HCT116 (cell line): Measurements from ENCODE around the gene RASGRF2. TPM values are rescaled to one million over a fixed set of nuclear protein-coding genes. Genes with fewer than 3 reads are reported as not detected.

Source experiments
- ATAC-seq: fragments of 200-7000 bp; cut with Tn5 transposase; 2 replicates; pipeline ENCODE4 v1.9.1; 2020; ENCODE audit warnings: mild to moderate bottlenecking, moderate library complexity
- BruUV-seq: library from RNA; stranded (reverse); fragments of 400-500 nt; replicated peaks from 2 replicates; lab custom pipeline; 2021; lab: Mats Ljungman, UMichigan
- CTCF ChIA-PET: fragments of 300-600 bp; sonication (Branson Sonifier 250); formaldehyde crosslinking; loops from one replicate; lab custom pipeline; 2021; ENCODE audit warnings: antibody characterized with exemption; lab: Charles Lee
- POLR2A ChIA-PET: fragments of 300-600, 350-600 bp; sonication (Branson Sonifier 250); formaldehyde crosslinking; loops from one replicate; lab custom pipeline; 2021; ENCODE audit warnings: antibody characterized with exemption; lab: Charles Lee
- RAD21 ChIA-PET, 2 experiments: fragments of 300-600 bp; sonication (Branson Sonifier 250); formaldehyde crosslinking; loops; one replicate each; lab custom pipeline; 2023; ENCODE audit warnings: low total read pairs in 2 of 2; ENCODE audit not compliant: uncharacterized antibody in 2 of 2, unreplicated experiment in 2 of 2, low non-redundant PET in 1 of 2; lab: Charles Lee
- DNase-seq: peaks from one replicate; pipeline ENCODE4 v3.0.0-alpha.2; 2010; ENCODE audit warnings: low read depth, low spot score
- H2AFZ ChIP-seq: fragments of 200-600 bp; shearing (Covaris generic), sonication (generic); 2 replicates; pipeline ENCODE4 v1.6.1; 2017; ENCODE audit warnings: low read depth, mixed run types, mixed read lengths, antibody characterized with exemption, low read length; ENCODE audit not compliant: poor library complexity, severe bottlenecking
- H3K27ac ChIP-seq: 2 replicates; pipeline ENCODE4 v1.5.1; 2012; ENCODE audit warnings: low read depth, low read length
- H3K27me3 ChIP-seq: fragments of 200-600 bp; sonication (generic); 2 replicates; pipeline ENCODE4 v1.6.1; 2016; ENCODE audit warnings: mixed run types, low read length, mixed read lengths; ENCODE audit not compliant: insufficient read depth
- H3K36me3 ChIP-seq, 2 experiments: fragments of 200-500 bp in 1 of 2; fragments of 200-600 bp in 1 of 2; sonication (Bioruptor generic) in 1 of 2; sonication (generic) in 1 of 2; 2 replicates each; pipeline versions ENCODE4 v1.5.1 to v1.6.1; 2014 to 2016; ENCODE audit warnings: low read length in 2 of 2, inconsistent platforms in 1 of 2, mixed read lengths in 1 of 2, mixed run types in 1 of 2; ENCODE audit not compliant: insufficient read depth in 2 of 2, control insufficient read depth in 1 of 2
- H3K4me1 ChIP-seq, 2 experiments: fragments of 200-600 bp in 1 of 2; sonication (generic) in 1 of 2; 2 replicates each; pipeline versions ENCODE4 v1.5.1 to v1.6.1; 2012 to 2017; ENCODE audit warnings: low read length in 2 of 2, inconsistent platforms in 1 of 2, mild to moderate bottlenecking in 1 of 2, mixed read lengths in 1 of 2, mixed run types in 1 of 2, moderate library complexity in 1 of 2; ENCODE audit not compliant: insufficient read depth in 2 of 2, control insufficient read depth in 1 of 2
- H3K4me2 ChIP-seq: fragments of 200-600 bp; sonication (generic); 2 replicates; pipeline ENCODE4 v1.6.1; 2017; ENCODE audit warnings: mixed run types, low read length, mixed read lengths
- H3K4me3 ChIP-seq, 2 experiments: fragments of 200-600 bp in 1 of 2; sonication (generic) in 1 of 2; replicated peaks in 1 of 2; 2 replicates each; pipeline ENCODE4 v1.5.1; 2011 to 2016; ENCODE audit warnings: low read length in 2 of 2, control low read depth in 1 of 2, low read depth in 1 of 2, mild to moderate bottlenecking in 1 of 2, mixed read lengths in 1 of 2, mixed run types in 1 of 2
- H3K79me2 ChIP-seq: fragments of 200-600 bp; sonication (generic); 2 replicates; pipeline ENCODE4 v1.6.1; 2017; ENCODE audit warnings: mild to moderate bottlenecking, mixed run types, low read length, moderate library complexity, mixed read lengths; ENCODE audit not compliant: insufficient read depth
- H3K9ac ChIP-seq: fragments of 200-600 bp; sonication (generic); 2 replicates; pipeline ENCODE4 v1.6.1; 2016; ENCODE audit warnings: low read length, mixed read lengths
- H3K9me2 ChIP-seq: fragments of 200-600 bp; sonication (generic), shearing (Covaris generic); 2 replicates; pipeline ENCODE4 v1.6.1; 2017; ENCODE audit warnings: mixed run types, mild to moderate bottlenecking, moderate library complexity; ENCODE audit not compliant: insufficient read depth
- H3K9me3 ChIP-seq, 2 experiments: fragments of 200-500 bp in 1 of 2; fragments of 200-600 bp in 1 of 2; sonication (Bioruptor generic) in 1 of 2; sonication (generic) in 1 of 2; 2 replicates each; pipeline ENCODE4 v1.6.1; 2014 to 2017; ENCODE audit warnings: low read length in 2 of 2, mixed read lengths in 2 of 2, inconsistent platforms in 1 of 2, low read depth in 1 of 2, mild to moderate bottlenecking in 1 of 2, mixed run types in 1 of 2, moderate library complexity in 1 of 2; ENCODE audit not compliant: control insufficient read depth in 1 of 2, insufficient read depth in 1 of 2
- H4K20me1 ChIP-seq: fragments of 200-600 bp; sonication (generic), shearing (Covaris generic); 2 replicates; pipeline ENCODE4 v1.6.1; 2017; ENCODE audit warnings: mixed run types, mild to moderate bottlenecking, moderate library complexity; ENCODE audit not compliant: insufficient read depth
- CBX3 ChIP-seq: IDR thresholded peaks from 2 replicates; pipeline ENCODE4 v1.6.1; 2012; ENCODE audit warnings: low read depth
- CEBPB ChIP-seq: IDR thresholded peaks from 2 replicates; pipeline ENCODE4 v1.6.1; 2012; ENCODE audit warnings: low read depth
- CTCF ChIP-seq, 3 experiments: fragments of 200-600 bp in 1 of 3; sonication (generic) in 1 of 3; IDR thresholded peaks in 2 of 3; conservative IDR thresholded peaks in 1 of 3; 2 replicates each; pipeline ENCODE4 v1.5.1; 2012 to 2017; ENCODE audit warnings: low read depth in 2 of 3, low read length in 2 of 3, antibody characterized with exemption in 1 of 3, borderline replicate concordance in 1 of 3, control low read depth in 1 of 3, mild to moderate bottlenecking in 1 of 3, mixed read lengths in 1 of 3, mixed run types in 1 of 3, moderate library complexity in 1 of 3; ENCODE audit not compliant: insufficient read depth in 1 of 3
- EGR1 ChIP-seq: IDR thresholded peaks from 2 replicates; pipeline ENCODE4 v1.6.1; 2012; ENCODE audit warnings: low read depth
- ELF1 ChIP-seq: IDR thresholded peaks from 2 replicates; pipeline ENCODE4 v1.6.1; 2012; ENCODE audit warnings: low read depth, borderline replicate concordance
- EZH2 ChIP-seq: fragments of 200-600 bp; sonication (generic); IDR thresholded peaks from 2 replicates; pipeline ENCODE4 v1.6.1; 2017; ENCODE audit warnings: antibody characterized with exemption, mixed run types
- JUND ChIP-seq: IDR thresholded peaks from 2 replicates; pipeline ENCODE4 v1.6.1; 2012
- POLR2A ChIP-seq: IDR thresholded peaks from 2 replicates; pipeline ENCODE4 v1.7.0; 2011; ENCODE audit warnings: borderline replicate concordance; ENCODE audit not compliant: insufficient read depth, insufficient read length; ENCODE audit errors: extremely low read depth
- POLR2AphosphoS5 ChIP-seq: IDR thresholded peaks from 2 replicates; pipeline ENCODE4 v1.6.1; 2011; ENCODE audit warnings: mild to moderate bottlenecking, low read depth, low read length, moderate library complexity
- REST ChIP-seq: IDR thresholded peaks from 2 replicates; pipeline ENCODE4 v1.6.1; 2012; ENCODE audit warnings: low read depth
- SIN3A ChIP-seq: IDR thresholded peaks from 2 replicates; pipeline ENCODE4 v1.6.1; 2012; ENCODE audit warnings: low read depth
- SP1 ChIP-seq: IDR thresholded peaks from 2 replicates; pipeline ENCODE4 v1.6.1; 2012; ENCODE audit warnings: low read depth
- SRF ChIP-seq: IDR thresholded peaks from 2 replicates; pipeline ENCODE4 v1.6.1; 2012; ENCODE audit warnings: low read depth
- TCF7L2 ChIP-seq: IDR thresholded peaks from 2 replicates; pipeline ENCODE4 v1.7.0; 2011; ENCODE audit warnings: borderline replicate concordance, inconsistent platforms; ENCODE audit not compliant: insufficient read depth, insufficient read length; ENCODE audit errors: extremely low read depth
- YY1 ChIP-seq: IDR thresholded peaks from 2 replicates; pipeline ENCODE4 v1.6.1; 2011; ENCODE audit warnings: low read length, low read depth, moderate library complexity, mild to moderate bottlenecking; ENCODE audit not compliant: insufficient replicate concordance; ENCODE audit errors: extremely low read depth
- ZFX ChIP-seq: fragments of 450-650 bp; IDR thresholded peaks from 2 replicates; pipeline ENCODE4 v1.6.1; 2017
- ZNF274 ChIP-seq: fragments of 200-500 bp; sonication (Bioruptor generic); IDR thresholded peaks from 2 replicates; pipeline ENCODE4 v1.6.1; 2014; ENCODE audit warnings: mild to moderate bottlenecking, low read depth, low read length, inconsistent platforms
- intact Hi-C: fragments of 100-400 bp; cut with micrococcal nuclease; formaldehyde crosslinking; loops from 2 replicates; pipeline ENCODE4 v1.10.0; 2022
- total RNA-seq: library from RNA; stranded (reverse); gene quantifications from one replicate; pipeline ENCODE4 v1.2.1, GENCODE V29; 2021; ENCODE audit not compliant: unreplicated experiment
- TF ChIP-seq, protein P1 (sequence below): IDR thresholded peaks from 2 replicates; pipeline ENCODE4 v1.6.1; 2011; ENCODE audit warnings: mild to moderate bottlenecking, low read length, moderate library complexity; ENCODE audit not compliant: insufficient replicate concordance; ENCODE audit errors: extremely low read depth

Gene RASGRF2
- total RNA-seq, 1 experiment from 2014 or later = 0.05 TPM

DNA sequence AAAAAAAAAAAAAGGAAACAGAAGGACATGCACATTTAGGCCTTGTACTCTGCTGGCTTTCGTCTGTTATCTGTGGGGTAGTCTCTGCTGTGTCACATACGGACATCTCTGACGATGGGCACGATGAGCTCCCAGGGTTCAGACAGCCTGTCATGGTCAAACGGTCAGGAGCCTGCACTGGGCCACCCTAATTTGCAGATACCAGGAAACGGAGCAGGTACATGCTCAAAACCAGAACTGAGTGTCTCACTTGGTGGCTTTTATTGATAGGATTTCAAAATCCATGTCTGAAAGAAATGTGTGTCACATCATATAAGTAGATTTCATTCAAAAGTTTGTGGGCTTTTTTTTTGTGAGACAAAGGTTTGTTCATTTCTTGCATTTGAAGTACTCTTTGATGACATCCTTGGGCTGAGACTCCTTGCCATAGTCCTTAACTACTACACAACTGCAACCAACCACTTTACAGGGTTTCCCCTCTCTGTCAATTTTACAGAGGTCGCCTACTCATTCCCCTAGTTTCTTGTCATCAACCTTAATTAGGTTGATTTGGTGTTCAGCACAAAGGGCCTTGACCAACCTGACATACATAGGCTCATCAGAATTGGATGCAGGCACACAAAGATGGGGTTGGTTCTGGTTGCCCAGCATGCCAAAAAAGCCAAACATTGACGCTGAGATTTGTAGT lies 281.9 kb downstream of the RASGRF2 start:
- TF ChIP-seq SRF = no peak
- TF ChIP-seq ELF1 = no peak
- TF ChIP-seq, protein P1, sequence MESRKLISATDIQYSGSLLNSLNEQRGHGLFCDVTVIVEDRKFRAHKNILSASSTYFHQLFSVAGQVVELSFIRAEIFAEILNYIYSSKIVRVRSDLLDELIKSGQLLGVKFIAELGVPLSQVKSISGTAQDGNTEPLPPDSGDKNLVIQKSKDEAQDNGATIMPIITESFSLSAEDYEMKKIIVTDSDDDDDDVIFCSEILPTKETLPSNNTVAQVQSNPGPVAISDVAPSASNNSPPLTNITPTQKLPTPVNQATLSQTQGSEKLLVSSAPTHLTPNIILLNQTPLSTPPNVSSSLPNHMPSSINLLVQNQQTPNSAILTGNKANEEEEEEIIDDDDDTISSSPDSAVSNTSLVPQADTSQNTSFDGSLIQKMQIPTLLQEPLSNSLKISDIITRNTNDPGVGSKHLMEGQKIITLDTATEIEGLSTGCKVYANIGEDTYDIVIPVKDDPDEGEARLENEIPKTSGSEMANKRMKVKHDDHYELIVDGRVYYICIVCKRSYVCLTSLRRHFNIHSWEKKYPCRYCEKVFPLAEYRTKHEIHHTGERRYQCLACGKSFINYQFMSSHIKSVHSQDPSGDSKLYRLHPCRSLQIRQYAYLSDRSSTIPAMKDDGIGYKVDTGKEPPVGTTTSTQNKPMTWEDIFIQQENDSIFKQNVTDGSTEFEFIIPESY = no peak
- TF ChIP-seq EZH2 = no peak
- TF ChIP-seq TCF7L2 = no peak
- no peak for TF ChIP-seq POLR2A
- TF ChIP-seq REST = no peak
- TF ChIP-seq JUND = no peak
- no peak for TF ChIP-seq CBX3
- TF ChIP-seq EGR1 = no peak
- TF ChIP-seq CEBPB = no peak
- no peak for TF ChIP-seq SP1
- no peak for TF ChIP-seq SIN3A
- no peak for TF ChIP-seq CTCF (IDR thresholded peaks at IDR 0.05 in 2 of 3, conservative IDR thresholded peaks at IDR 0.05 in 1 of 3; ENCODE audit: borderline replicate concordance in 1 of 3, insufficient read depth in 1 of 3, low read depth in 2 of 3, low read length in 2 of 3)
- no peak for TF ChIP-seq ZFX
- no peak for TF ChIP-seq YY1
- no peak for TF ChIP-seq ZNF274
- TF ChIP-seq POLR2AphosphoS5 = no peak
- Histone ChIP-seq H3K9me2 (no peaks in the 10 kb centered on the region), H3K27ac (no peak overlapping the region), H3K4me1 (peaks cover 7 to 19% of the 10 kb centered on the region in 2 experiments), H4K20me1 (no peaks in the 10 kb centered on the region), H3K4me2 (no peak overlapping the region), H3K79me2 (no peaks in the 10 kb centered on the region), H3K4me3 (no peak overlapping the region), H3K9ac (no peak overlapping the region), H3K27me3 (no peaks in the 10 kb centered on the region), H2AFZ (no peak overlapping the region), H3K36me3 (no peaks in the 10 kb centered on the region), H3K9me3 (no peaks in the 10 kb centered on the region)
- intact Hi-C loops = no loop called here
- ChIA-PET CTCF (no interaction called here), RAD21 (no interaction called here), POLR2A (no interaction called here)
- BruUV-seq = no TSS peak
- no peak for ATAC-seq
- no peak for DNase-seq
